Hepatocyte (in vitro differentiated cells): ENCODE results near the gene IL34. TPM values are rescaled to one million over a fixed set of nuclear protein-coding genes. Genes with fewer than 3 reads are reported as not detected.

Experiments
- DNase-seq: peaks from one replicate; pipeline ENCODE4 v3.0.0-alpha.2; 2016; ENCODE audit warnings: low spot score
- H2AFZ ChIP-seq: fragments of 200-600 bp; sonication (generic); 2 replicates; pipeline ENCODE4 v1.6.0; 2016; ENCODE audit warnings: antibody characterized with exemption, mild to moderate bottlenecking
- H3K27ac ChIP-seq: fragments of 200-600 bp; sonication (generic); 2 replicates; pipeline ENCODE4 v1.5.1; 2016; ENCODE audit warnings: mild to moderate bottlenecking
- H3K27me3 ChIP-seq: fragments of 200-600 bp; sonication (generic); 2 replicates; pipeline ENCODE4 v1.6.1; 2016
- H3K36me3 ChIP-seq: fragments of 200-600 bp; sonication (generic); replicated peaks from 2 replicates; pipeline ENCODE4 v1.5.1; 2016; ENCODE audit warnings: low read depth; ENCODE audit not compliant: insufficient read depth
- H3K4me1 ChIP-seq: fragments of 200-600 bp; sonication (generic); 2 replicates; pipeline ENCODE4 v1.5.1; 2016; ENCODE audit warnings: mild to moderate bottlenecking, moderate library complexity; ENCODE audit not compliant: insufficient read depth
- H3K4me2 ChIP-seq: fragments of 200-600 bp; sonication (generic); 2 replicates; pipeline ENCODE4 v1.6.0; 2016
- H3K4me3 ChIP-seq: fragments of 200-600 bp; sonication (generic); 2 replicates; pipeline ENCODE4 v1.5.1; 2016; ENCODE audit warnings: mild to moderate bottlenecking
- H3K79me2 ChIP-seq: fragments of 200-600 bp; sonication (generic); 2 replicates; pipeline ENCODE4 v1.6.0; 2017; ENCODE audit warnings: mild to moderate bottlenecking
- H3K9me2 ChIP-seq: fragments of 200-600 bp; sonication (generic); replicated peaks from 2 replicates; pipeline ENCODE4 v1.6.0; 2017; ENCODE audit warnings: mild to moderate bottlenecking; ENCODE audit not compliant: insufficient read depth
- H3K9me3 ChIP-seq: fragments of 200-600 bp; sonication (generic); 2 replicates; pipeline ENCODE4 v1.5.1; 2016; ENCODE audit warnings: low read depth, mild to moderate bottlenecking
- H4K20me1 ChIP-seq: fragments of 200-600 bp; sonication (generic); 2 replicates; pipeline ENCODE4 v1.6.0; 2016; ENCODE audit warnings: mild to moderate bottlenecking; ENCODE audit not compliant: insufficient read depth, poor library complexity, severe bottlenecking
- CTCF ChIP-seq: fragments of 200-600 bp; sonication (generic); IDR thresholded peaks from 2 replicates; pipeline ENCODE4 v1.5.1; 2016; ENCODE audit warnings: antibody characterized with exemption, mild to moderate bottlenecking; ENCODE audit not compliant: poor library complexity
- EZH2 ChIP-seq: fragments of 200-600 bp; sonication (generic); IDR thresholded peaks from 2 replicates; pipeline ENCODE4 v1.6.1; 2016; ENCODE audit warnings: antibody characterized with exemption, mild to moderate bottlenecking, borderline replicate concordance
- EZH2phosphoT487 ChIP-seq: fragments of 200-600 bp; sonication (generic); IDR thresholded peaks from one replicate; pipeline ENCODE4 v1.6.1; 2018; ENCODE audit warnings: antibody characterized with exemption, mild to moderate bottlenecking, low read depth, moderate library complexity; ENCODE audit not compliant: unreplicated experiment, severe bottlenecking
- whole genome bisulfite sequencing: methylation state at CpG from one replicate; pipeline ENCODE4 v1.1.6; 2016; ENCODE audit warnings: low lambda C conversion rate; ENCODE audit errors: missing lambda C conversion rate; 5-methylcytosine and 5-hydroxymethylcytosine counted together
- polyA plus RNA-seq: library from polyadenylated mRNA; unstranded; fragments of >200 nt; fragmentation: Nextera tagmentation; extraction: Ambion mirVana; gene quantifications from 2 replicates; pipeline ENCODE4 v1.2.1, GENCODE V29; 2016
- total RNA-seq: library from RNA; depleted of rRNA; stranded (reverse); fragments of >200 nt; gene quantifications from 2 replicates; pipeline ENCODE4 v1.2.3, GENCODE V29; 2014

Gene IL34
- total and polyA plus RNA-seq, 2 experiments from 2014 or later: 0.48 to 2.2 TPM

- Histone ChIP-seq H3K27ac (no peak overlapping the region), H3K4me1 (no peaks in the 10 kb centered on the region), H3K27me3 (no peaks in the 10 kb centered on the region), H3K9me2 (no peaks in the 10 kb centered on the region), H3K79me2 (no peaks in the 10 kb centered on the region), H2AFZ (no peak overlapping the region), H3K36me3 (no peaks in the 10 kb centered on the region), H3K4me3 (no peak overlapping the region), H4K20me1 (no peaks in the 10 kb centered on the region), H3K9me3 (no peaks in the 10 kb centered on the region), H3K4me2 (no peak overlapping the region)
- 89% methylated on average over 8 of the region's 10 CpGs for WGBS
- TF ChIP-seq EZH2 (no peak), EZH2phosphoT487 (no peak), CTCF (no peak)
- DNase-seq: no peak
These were observed 1.4 kb upstream of the IL34 start for GRCh38 chr16:70644763-70645597.

GRCh38 chr16:70647441-70648359 is 1.3 kb downstream of the IL34 start:
- Histone ChIP-seq H3K4me2 (no peak overlapping the region), H3K4me1 (no peaks in the 10 kb centered on the region), H3K79me2 (no peaks in the 10 kb centered on the region), H4K20me1 (no peaks in the 10 kb centered on the region), H3K9me3 (no peaks in the 10 kb centered on the region), H2AFZ (no peak overlapping the region), H3K27ac (no peak overlapping the region), H3K36me3 (no peaks in the 10 kb centered on the region), H3K4me3 (no peak overlapping the region), H3K9me2 (no peaks in the 10 kb centered on the region), H3K27me3 (no peaks in the 10 kb centered on the region)
- 91% methylated on average over 15 of the region's 15 CpGs for WGBS
- no peak for TF ChIP-seq EZH2
- TF ChIP-seq CTCF: no peak
- TF ChIP-seq EZH2phosphoT487: no peak
- DNase-seq: no peak

- Histone ChIP-seq H3K79me2 (no peaks in the 10 kb centered on the region), H3K27ac (no peak overlapping the region), H3K4me2 (no peak overlapping the region), H3K4me3 (no peak overlapping the region), H3K36me3 (no peaks in the 10 kb centered on the region), H2AFZ (no peak overlapping the region), H3K27me3 (no peaks in the 10 kb centered on the region), H3K9me2 (no peaks in the 10 kb centered on the region), H4K20me1 (no peaks in the 10 kb centered on the region), H3K4me1 (no peaks in the 10 kb centered on the region), H3K9me3 (no peaks in the 10 kb centered on the region)
- 85% methylated on average over 6 of the region's 6 CpGs for WGBS
- TF ChIP-seq EZH2phosphoT487 (no peak), CTCF (no peak), EZH2 (no peak)
- no peak for DNase-seq
These were observed 2.2 kb downstream of the IL34 start for GRCh38 chr16:70648606-70649005.
